ENCODE data around the gene C1orf21. TPM values are rescaled to one million over a fixed set of nuclear protein-coding genes. Genes with fewer than 3 reads are reported as not detected.
A peak's percentile ranks its signal among the peaks of the same experiment; 100 is the strongest.

The C1orf21 gene
- total and polyA plus RNA-seq, 2 donors (not counting 1 experiment from before 2014, with no cell fraction given): 53.0 to 95.4 TPM

DNA sequence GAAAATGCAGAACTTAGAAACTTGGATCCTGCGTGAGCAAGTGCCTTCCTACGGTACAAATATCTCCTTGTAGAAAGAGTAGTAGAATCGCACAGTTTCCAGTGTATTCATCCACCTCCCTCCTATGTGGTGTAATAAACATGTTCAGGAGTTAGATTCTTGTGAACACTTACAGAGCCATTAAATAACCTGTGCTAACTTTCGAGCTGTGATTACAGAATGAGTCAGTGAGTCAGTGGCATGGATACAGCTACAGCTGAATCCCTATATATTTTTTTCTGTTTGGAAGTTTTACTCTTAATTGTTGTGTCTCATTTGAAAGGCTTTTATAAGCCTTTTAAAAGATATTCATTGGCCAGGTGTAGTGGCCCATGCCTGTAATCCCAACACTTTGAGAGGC is 219.1 kb downstream of the C1orf21 start:
- H3K9ac ChIP-seq (ENCODE audit: insufficient read depth, low read length): no peak overlapping the region

DNA sequence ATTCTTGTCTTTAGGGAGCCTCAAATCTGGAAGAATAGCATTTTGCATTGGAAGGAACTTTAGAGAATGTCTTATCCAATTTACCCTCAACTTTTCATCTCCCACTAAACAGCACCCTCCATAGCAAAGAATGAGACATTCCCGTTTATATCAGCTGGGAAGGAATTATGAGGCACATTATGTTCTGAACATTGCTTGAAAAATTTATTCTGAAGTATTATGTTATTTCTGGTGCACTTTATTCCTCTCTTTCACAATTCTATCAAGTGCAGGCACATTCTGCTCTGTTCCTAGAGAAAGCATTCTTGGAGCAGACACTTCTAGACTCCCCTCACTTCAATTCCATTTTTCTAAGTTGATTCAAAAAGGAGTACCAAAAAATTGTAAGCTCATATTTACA is 220.0 kb downstream of the C1orf21 start:
- no peak overlapping the region for H3K4me3 ChIP-seq (replicated peaks in 1 of 4; ENCODE audit: control extremely low read depth in 1 of 4, insufficient read depth in 1 of 4, low read depth in 3 of 4, low read length in 4 of 4)
- H3K4me1 ChIP-seq (ENCODE audit: control insufficient read depth, extremely low read depth, insufficient read depth, low read length): no peaks in the 10 kb centered on the region
- peak in 1 of 2 donors; percentile 20 for DNase-seq (ENCODE audit: low read depth in 2 of 2)
- no peak overlapping the region for H3K4me2 ChIP-seq (ENCODE audit: extremely low read depth, insufficient read depth, low read length)
- H3K9ac ChIP-seq (ENCODE audit: insufficient read depth, low read length): no peak overlapping the region
- H2AFZ ChIP-seq (ENCODE audit: low read length): no peak overlapping the region
- no peaks in the 10 kb centered on the region for H3K79me2 ChIP-seq (ENCODE audit: control insufficient read depth, insufficient read depth, low read length)
- H3K9me3 ChIP-seq (ENCODE audit: control insufficient read depth, insufficient read depth, low read depth, low read length): no peaks in the 10 kb centered on the region
- TF ChIP-seq EZH2 (IDR thresholded peaks at IDR 0.05; ENCODE audit: low read length, missing control alignments): no peak
- TF ChIP-seq, protein P1, sequence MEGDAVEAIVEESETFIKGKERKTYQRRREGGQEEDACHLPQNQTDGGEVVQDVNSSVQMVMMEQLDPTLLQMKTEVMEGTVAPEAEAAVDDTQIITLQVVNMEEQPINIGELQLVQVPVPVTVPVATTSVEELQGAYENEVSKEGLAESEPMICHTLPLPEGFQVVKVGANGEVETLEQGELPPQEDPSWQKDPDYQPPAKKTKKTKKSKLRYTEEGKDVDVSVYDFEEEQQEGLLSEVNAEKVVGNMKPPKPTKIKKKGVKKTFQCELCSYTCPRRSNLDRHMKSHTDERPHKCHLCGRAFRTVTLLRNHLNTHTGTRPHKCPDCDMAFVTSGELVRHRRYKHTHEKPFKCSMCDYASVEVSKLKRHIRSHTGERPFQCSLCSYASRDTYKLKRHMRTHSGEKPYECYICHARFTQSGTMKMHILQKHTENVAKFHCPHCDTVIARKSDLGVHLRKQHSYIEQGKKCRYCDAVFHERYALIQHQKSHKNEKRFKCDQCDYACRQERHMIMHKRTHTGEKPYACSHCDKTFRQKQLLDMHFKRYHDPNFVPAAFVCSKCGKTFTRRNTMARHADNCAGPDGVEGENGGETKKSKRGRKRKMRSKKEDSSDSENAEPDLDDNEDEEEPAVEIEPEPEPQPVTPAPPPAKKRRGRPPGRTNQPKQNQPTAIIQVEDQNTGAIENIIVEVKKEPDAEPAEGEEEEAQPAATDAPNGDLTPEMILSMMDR (conservative IDR thresholded peaks at IDR 0.05 in 1 of 2, IDR thresholded peaks at IDR 0.05 in 1 of 2; ENCODE audit: low read depth in 1 of 2, low read length in 2 of 2): no peak
- no peaks in the 10 kb centered on the region for H3K36me3 ChIP-seq (ENCODE audit: control insufficient read depth, insufficient read depth, low read length)
- no peaks in the 10 kb centered on the region for H3K27me3 ChIP-seq (ENCODE audit: control insufficient read depth, insufficient read depth, low read length)
- H4K20me1 ChIP-seq (ENCODE audit: control insufficient read depth, extremely low read depth, insufficient read depth, low read length): no peaks in the 10 kb centered on the region
- H3K27ac ChIP-seq (ENCODE audit: insufficient read depth, low read length): no peak overlapping the region

More for the DNA sequence above, 219.1 kb downstream of the C1orf21 start:
- Histone ChIP-seq H3K79me2 (ENCODE audit: control insufficient read depth, insufficient read depth, low read length) (no peaks in the 10 kb centered on the region), H3K4me3 (replicated peaks in 1 of 4; ENCODE audit: control extremely low read depth in 1 of 4, insufficient read depth in 1 of 4, low read depth in 3 of 4, low read length in 4 of 4) (no peak overlapping the region), H3K27ac (ENCODE audit: insufficient read depth, low read length) (no peak overlapping the region), H3K4me2 (ENCODE audit: extremely low read depth, insufficient read depth, low read length) (no peak overlapping the region), H4K20me1 (ENCODE audit: control insufficient read depth, extremely low read depth, insufficient read depth, low read length) (no peaks in the 10 kb centered on the region), H3K27me3 (ENCODE audit: control insufficient read depth, insufficient read depth, low read length) (no peaks in the 10 kb centered on the region), H3K9me3 (ENCODE audit: control insufficient read depth, insufficient read depth, low read depth, low read length) (no peaks in the 10 kb centered on the region), H2AFZ (ENCODE audit: low read length) (no peak overlapping the region), H3K36me3 (ENCODE audit: control insufficient read depth, insufficient read depth, low read length) (no peaks in the 10 kb centered on the region), H3K4me1 (ENCODE audit: control insufficient read depth, extremely low read depth, insufficient read depth, low read length) (no peaks in the 10 kb centered on the region)
- TF ChIP-seq EZH2 (IDR thresholded peaks at IDR 0.05; ENCODE audit: low read length, missing control alignments): no peak
- TF ChIP-seq, protein P1 (conservative IDR thresholded peaks at IDR 0.05 in 1 of 2, IDR thresholded peaks at IDR 0.05 in 1 of 2; ENCODE audit: low read depth in 1 of 2, low read length in 2 of 2): no peak
- DNase-seq (ENCODE audit: low read depth in 2 of 2): peak in 1 of 2 donors; percentile 16

DNA sequence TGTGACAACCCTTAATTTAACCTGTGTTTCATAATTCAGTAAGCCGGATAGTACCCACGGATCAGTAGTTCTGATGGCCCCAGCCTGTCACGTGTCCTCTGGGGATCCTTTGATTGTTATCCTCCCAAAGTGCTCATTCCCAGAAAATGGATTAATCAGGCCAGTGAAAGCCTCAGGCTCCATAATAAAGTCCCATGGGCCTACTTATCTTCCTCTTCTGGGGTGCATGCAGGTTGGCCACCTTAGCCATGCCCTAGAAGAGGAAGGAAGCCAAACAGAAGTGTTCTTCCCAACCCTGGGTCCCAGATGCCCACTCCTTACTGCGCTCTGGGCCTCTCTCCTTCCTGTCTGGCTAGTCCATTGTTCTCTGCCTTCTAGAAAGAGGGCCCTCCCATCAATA is 221.8 kb downstream of the C1orf21 start:
- no peak for DNase-seq (ENCODE audit: low read depth in 2 of 2)
- no peaks in the 10 kb centered on the region for H3K36me3 ChIP-seq (ENCODE audit: control insufficient read depth, insufficient read depth, low read length)
- no peaks in the 10 kb centered on the region for H3K4me1 ChIP-seq (ENCODE audit: control insufficient read depth, extremely low read depth, insufficient read depth, low read length)
- H3K9ac ChIP-seq (ENCODE audit: insufficient read depth, low read length): no peak overlapping the region
- H3K4me3 ChIP-seq (replicated peaks in 1 of 4; ENCODE audit: control extremely low read depth in 1 of 4, insufficient read depth in 1 of 4, low read depth in 3 of 4, low read length in 4 of 4): no peak overlapping the region
- TF ChIP-seq, protein P1 (conservative IDR thresholded peaks at IDR 0.05 in 1 of 2, IDR thresholded peaks at IDR 0.05 in 1 of 2; ENCODE audit: low read depth in 1 of 2, low read length in 2 of 2): no peak
- TF ChIP-seq EZH2 (IDR thresholded peaks at IDR 0.05; ENCODE audit: low read length, missing control alignments): no peak
- H2AFZ ChIP-seq (ENCODE audit: low read length): no peak overlapping the region
- H4K20me1 ChIP-seq (ENCODE audit: control insufficient read depth, extremely low read depth, insufficient read depth, low read length): no peaks in the 10 kb centered on the region
- H3K4me2 ChIP-seq (ENCODE audit: extremely low read depth, insufficient read depth, low read length): no peak overlapping the region
- H3K27me3 ChIP-seq (ENCODE audit: control insufficient read depth, insufficient read depth, low read length): no peaks in the 10 kb centered on the region
- no peaks in the 10 kb centered on the region for H3K79me2 ChIP-seq (ENCODE audit: control insufficient read depth, insufficient read depth, low read length)
- no peaks in the 10 kb centered on the region for H3K9me3 ChIP-seq (ENCODE audit: control insufficient read depth, insufficient read depth, low read depth, low read length)
- no peak overlapping the region for H3K27ac ChIP-seq (ENCODE audit: insufficient read depth, low read length)

All from fibroblast of lung (primary cell).